ENCODE results near the gene KCNIP2. TPM values are rescaled to one million over a fixed set of nuclear protein-coding genes. Genes with fewer than 3 reads are reported as not detected.

KCNIP2 gene
- polyA plus RNA-seq, 2 donors = 0.67 to 1.6 TPM

GRCh38 chr10:101785801-101786200, 57.8 kb downstream of the KCNIP2 start:
- Histone ChIP-seq H3K9me3 (ENCODE audit: control insufficient read depth in 2 of 2, insufficient read depth in 1 of 2, low read depth in 1 of 2, low read length in 1 of 2) (no peaks in the 10 kb centered on the region), H3K27me3 (ENCODE audit: control insufficient read depth in 1 of 2, insufficient read depth in 2 of 2, low read length in 2 of 2) (no peaks in the 10 kb centered on the region), H3K4me1 (ENCODE audit: control insufficient read depth in 2 of 2, insufficient read depth in 2 of 2, low read length in 1 of 2) (peaks cover 6 to 12% of the 10 kb centered on the region in 2 donors), H3K27ac (ENCODE audit: low read depth in 2 of 2, low read length in 1 of 2) (no peak overlapping the region), H3K4me3 (ENCODE audit: low read depth in 1 of 2, low read length in 2 of 2) (no peak overlapping the region), H3K36me3 (ENCODE audit: control insufficient read depth in 2 of 2, insufficient read depth in 2 of 2, low read length in 1 of 2) (peaks cover 11 to 12% of the 10 kb centered on the region in 2 donors)
- 82 to 88% methylated on average over 2 of the region's 2 CpGs for WGBS, 2 donors

- peaks cover 12 to 15% of the 10 kb centered on the region in 2 donors for H3K4me1 ChIP-seq (ENCODE audit: control insufficient read depth in 2 of 2, insufficient read depth in 2 of 2, low read length in 1 of 2)
- H3K36me3 ChIP-seq (ENCODE audit: control insufficient read depth in 2 of 2, insufficient read depth in 2 of 2, low read length in 1 of 2) = peaks cover 8 to 12% of the 10 kb centered on the region in 2 donors
- 77 to 85% methylated on average over 2 of the region's 2 CpGs for WGBS, 2 donors
- H3K4me3 ChIP-seq (ENCODE audit: low read depth in 1 of 2, low read length in 2 of 2) = no peak overlapping the region
- H3K27ac ChIP-seq (ENCODE audit: low read depth in 2 of 2, low read length in 1 of 2) = no peak overlapping the region
- no peaks in the 10 kb centered on the region for H3K9me3 ChIP-seq (ENCODE audit: control insufficient read depth in 2 of 2, insufficient read depth in 1 of 2, low read depth in 1 of 2, low read length in 1 of 2)
- no peaks in the 10 kb centered on the region for H3K27me3 ChIP-seq (ENCODE audit: control insufficient read depth in 1 of 2, insufficient read depth in 2 of 2, low read length in 2 of 2)
Observed at GRCh38 chr10:101784558-101784957, 59.0 kb downstream of the KCNIP2 start.

- peaks cover 16 to 17% of the 10 kb centered on the region in 2 donors for H3K4me1 ChIP-seq (ENCODE audit: control insufficient read depth in 2 of 2, insufficient read depth in 2 of 2, low read length in 1 of 2)
- 28 to 45% methylated on average over 10 of the region's 10 CpGs for WGBS, 2 donors
- peak overlapping the region; percentile 74 to 76 for H3K4me3 ChIP-seq (ENCODE audit: low read depth in 1 of 2, low read length in 2 of 2)
- no peaks in the 10 kb centered on the region for H3K27me3 ChIP-seq (ENCODE audit: control insufficient read depth in 1 of 2, insufficient read depth in 2 of 2, low read length in 2 of 2)
- no peaks in the 10 kb centered on the region for H3K9me3 ChIP-seq (ENCODE audit: control insufficient read depth in 2 of 2, insufficient read depth in 1 of 2, low read depth in 1 of 2, low read length in 1 of 2)
- peaks cover 8 to 12% of the 10 kb centered on the region in 2 donors for H3K36me3 ChIP-seq (ENCODE audit: control insufficient read depth in 2 of 2, insufficient read depth in 2 of 2, low read length in 1 of 2)
- H3K27ac ChIP-seq (ENCODE audit: low read depth in 2 of 2, low read length in 1 of 2) = peak overlapping the region; percentile 56 to 66
Observed at GRCh38 chr10:101783736-101784118, 59.9 kb downstream of the KCNIP2 start.

- no peaks in the 10 kb centered on the region for H3K9me3 ChIP-seq (ENCODE audit: control insufficient read depth in 2 of 2, insufficient read depth in 1 of 2, low read depth in 1 of 2, low read length in 1 of 2)
- peaks cover 16 to 18% of the 10 kb centered on the region in 2 donors for H3K4me1 ChIP-seq (ENCODE audit: control insufficient read depth in 2 of 2, insufficient read depth in 2 of 2, low read length in 1 of 2)
- no peaks in the 10 kb centered on the region for H3K27me3 ChIP-seq (ENCODE audit: control insufficient read depth in 1 of 2, insufficient read depth in 2 of 2, low read length in 2 of 2)
- peaks cover 8 to 12% of the 10 kb centered on the region in 2 donors for H3K36me3 ChIP-seq (ENCODE audit: control insufficient read depth in 2 of 2, insufficient read depth in 2 of 2, low read length in 1 of 2)
- H3K4me3 ChIP-seq (ENCODE audit: low read depth in 1 of 2, low read length in 2 of 2) = peak within 1 kb of the TSS; percentile 74 to 76
- WGBS, 2 donors = 1% methylated on average over 57 of the region's 57 CpGs
- H3K27ac ChIP-seq (ENCODE audit: low read depth in 2 of 2, low read length in 1 of 2) = peak within 1 kb of the TSS; percentile 56 to 66
Observed at GRCh38 chr10:101782811-101783735, 60.5 kb downstream of the KCNIP2 start, which contains the start of gene NPM3. TSS of gene NPM3 (minus strand) at chr10:101783446. CDS start at chr10:101783390, 56 bp downstream.

- H3K27ac ChIP-seq (ENCODE audit: low read depth in 2 of 2, low read length in 1 of 2) = no peak overlapping the region
- WGBS, 2 donors = 43 to 46% methylated on average over 17 of the region's 17 CpGs
Observed at GRCh38 chr10:101781984-101782810, 61.4 kb downstream of the KCNIP2 start.

GRCh38 chr10:101781655-101781983, 62.0 kb downstream of the KCNIP2 start:
- Histone ChIP-seq H3K9me3 (ENCODE audit: control insufficient read depth in 2 of 2, insufficient read depth in 1 of 2, low read depth in 1 of 2, low read length in 1 of 2) (no peaks in the 10 kb centered on the region), H3K4me1 (ENCODE audit: control insufficient read depth in 2 of 2, insufficient read depth in 2 of 2, low read length in 1 of 2) (peaks cover 16 to 18% of the 10 kb centered on the region in 2 donors), H3K36me3 (ENCODE audit: control insufficient read depth in 2 of 2, insufficient read depth in 2 of 2, low read length in 1 of 2) (peaks cover 5 to 7% of the 10 kb centered on the region in 2 donors), H3K27me3 (ENCODE audit: control insufficient read depth in 1 of 2, insufficient read depth in 2 of 2, low read length in 2 of 2) (peaks cover 0 to 7% of the 10 kb centered on the region in 2 donors), H3K4me3 (ENCODE audit: low read depth in 1 of 2, low read length in 2 of 2) (no peak overlapping the region), H3K27ac (ENCODE audit: low read depth in 2 of 2, low read length in 1 of 2) (no peak overlapping the region)
- WGBS, 2 donors = 79 to 86% methylated on average over 7 of the region's 7 CpGs

More at GRCh38 chr10:101781984-101782810, 61.4 kb downstream of the KCNIP2 start:
- Histone ChIP-seq H3K4me1 (ENCODE audit: control insufficient read depth in 2 of 2, insufficient read depth in 2 of 2, low read length in 1 of 2) (peaks cover 16 to 18% of the 10 kb centered on the region in 2 donors), H3K36me3 (ENCODE audit: control insufficient read depth in 2 of 2, insufficient read depth in 2 of 2, low read length in 1 of 2) (peaks cover 5 to 11% of the 10 kb centered on the region in 2 donors), H3K4me3 (ENCODE audit: low read depth in 1 of 2, low read length in 2 of 2) (peak overlapping the region; percentile 74 to 76), H3K27me3 (ENCODE audit: control insufficient read depth in 1 of 2, insufficient read depth in 2 of 2, low read length in 2 of 2) (peaks cover 0 to under 1% of the 10 kb centered on the region in 2 donors), H3K9me3 (ENCODE audit: control insufficient read depth in 2 of 2, insufficient read depth in 1 of 2, low read depth in 1 of 2, low read length in 1 of 2) (no peaks in the 10 kb centered on the region)

GRCh38 chr10:101780818-101781654, 62.6 kb downstream of the KCNIP2 start:
- 46 to 56% methylated on average over 14 of the region's 14 CpGs for whole genome bisulfite sequencing, 2 donors
- Histone ChIP-seq H3K4me1 (ENCODE audit: control insufficient read depth in 2 of 2, insufficient read depth in 2 of 2, low read length in 1 of 2) (peaks cover 16 to 18% of the 10 kb centered on the region in 2 donors), H3K4me3 (ENCODE audit: low read depth in 1 of 2, low read length in 2 of 2) (no peak overlapping the region), H3K27me3 (ENCODE audit: control insufficient read depth in 1 of 2, insufficient read depth in 2 of 2, low read length in 2 of 2) (peaks cover 0 to 12% of the 10 kb centered on the region in 2 donors), H3K9me3 (ENCODE audit: control insufficient read depth in 2 of 2, insufficient read depth in 1 of 2, low read depth in 1 of 2, low read length in 1 of 2) (no peaks in the 10 kb centered on the region), H3K36me3 (ENCODE audit: control insufficient read depth in 2 of 2, insufficient read depth in 2 of 2, low read length in 1 of 2) (peaks cover 3 to 4% of the 10 kb centered on the region in 2 donors), H3K27ac (ENCODE audit: low read depth in 2 of 2, low read length in 1 of 2) (no peak overlapping the region)

- H3K4me3 ChIP-seq (ENCODE audit: low read depth in 1 of 2, low read length in 2 of 2) = peak overlapping the region in 1 of 2 donors; percentile 48
- peaks cover 16 to 21% of the 10 kb centered on the region in 2 donors for H3K4me1 ChIP-seq (ENCODE audit: control insufficient read depth in 2 of 2, insufficient read depth in 2 of 2, low read length in 1 of 2)
- 16 to 20% methylated on average over 17 of the region's 17 CpGs for WGBS, 2 donors
- H3K9me3 ChIP-seq (ENCODE audit: control insufficient read depth in 2 of 2, insufficient read depth in 1 of 2, low read depth in 1 of 2, low read length in 1 of 2) = no peaks in the 10 kb centered on the region
- H3K36me3 ChIP-seq (ENCODE audit: control insufficient read depth in 2 of 2, insufficient read depth in 2 of 2, low read length in 1 of 2) = no peaks in the 10 kb centered on the region
- H3K27ac ChIP-seq (ENCODE audit: low read depth in 2 of 2, low read length in 1 of 2) = no peak overlapping the region
- peaks cover 0 to 17% of the 10 kb centered on the region in 2 donors for H3K27me3 ChIP-seq (ENCODE audit: control insufficient read depth in 1 of 2, insufficient read depth in 2 of 2, low read length in 2 of 2)
Observed at GRCh38 chr10:101780187-101780817, 63.3 kb downstream of the KCNIP2 start.
